Measurements from ENCODE around the gene ACADVL. TPM values are rescaled to one million over a fixed set of nuclear protein-coding genes. Genes with fewer than 3 reads are reported as not detected.

ACADVL gene
- total RNA-seq = 273 and 426 TPM in 2 replicates

GRCh38 chr17:7219812-7220592 lies at the start of gene ACADVL, which contains the start of gene DLG4:
Gene ACADVL, plus strand, starts transcription at chr17:7219938. Its CDS starts 47 bp downstream, at chr17:7219985.
Gene DLG4, minus strand, starts transcription at chr17:7219836.

GRCh38 chr17:7179317-7180254 lies 40.2 kb upstream of the ACADVL start, which contains the start of gene ASGR1:
Gene ASGR1, minus strand, starts transcription at chr17:7179370. Its CDS starts 807 bp downstream, at chr17:7178563.

GRCh38 chr17:7234083-7234951 lies 14.6 kb downstream of the ACADVL start, which contains the start of gene DVL2:
Gene DVL2, minus strand, starts transcription at chr17:7234517. Its CDS starts 255 bp downstream, at chr17:7234262.

GRCh38 chr17:7239091-7240027 lies 19.6 kb downstream of the ACADVL start, which contains the start of gene PHF23:
Gene PHF23, minus strand, starts transcription at chr17:7239457. Its CDS starts 178 bp downstream, at chr17:7239279.

GRCh38 chr17:7241783-7242716 lies 22.3 kb downstream of the ACADVL start, which contains the start of gene GABARAP:
Gene GABARAP, minus strand, starts transcription at chr17:7242449. Its CDS starts 119 bp downstream, at chr17:7242330.

GRCh38 chr17:7251661-7252175 lies 32.0 kb downstream of the ACADVL start, which contains the start of gene CTDNEP1:
Gene CTDNEP1, minus strand, starts transcription at chr17:7251734. Its CDS starts 438 bp downstream, at chr17:7251296.

GRCh38 chr17:7252176-7253043 lies 32.7 kb downstream of the ACADVL start, which contains the start of gene ELP5:
Gene ELP5, plus strand, starts transcription at chr17:7252215. Its CDS starts 336 bp downstream, at chr17:7252551.

GRCh38 chr17:7262192-7262934 lies 42.6 kb downstream of the ACADVL start, which contains the start of gene CLDN7:
Gene CLDN7, minus strand, starts transcription at chr17:7262478. Its CDS starts 435 bp downstream, at chr17:7262043.

Other genes starting within 250 kb of the ACADVL start
- not detected in 2 replicates for gene ALOX12, start 223.9 kb upstream of the ACADVL start, total RNA-seq
- gene RNASEK, start 207.3 kb upstream of the ACADVL start, total RNA-seq = 44.5 and 53.0 TPM in 2 replicates
- 3.4 and 7.3 TPM in 2 replicates for gene BCL6B, start 196.9 kb upstream of the ACADVL start, total RNA-seq
- gene SLC16A13, start 183.9 kb upstream of the ACADVL start, total RNA-seq = 0.12 and 0.13 TPM in 2 replicates
- not detected in 2 replicates for gene SLC16A11, start 175.8 kb upstream of the ACADVL start, total RNA-seq
- gene CLEC10A, start 139.7 kb upstream of the ACADVL start, total RNA-seq = 0.19 TPM in 1 of 2 replicates, not detected in the other
- not detected in 2 replicates for gene ASGR2, start 105.1 kb upstream of the ACADVL start, total RNA-seq
- gene ASGR1, start 40.6 kb upstream of the ACADVL start, total RNA-seq = 0.66 and 0.68 TPM in 2 replicates
- gene DLG4, start 102 bp upstream of the ACADVL start, total RNA-seq = 15.0 and 16.0 TPM in 2 replicates
- gene DVL2, start 14.6 kb downstream of the ACADVL start, total RNA-seq = 69.3 and 76.5 TPM in 2 replicates
- 33.3 and 34.9 TPM in 2 replicates for gene PHF23, start 19.5 kb downstream of the ACADVL start, total RNA-seq
- gene GABARAP, start 22.5 kb downstream of the ACADVL start, total RNA-seq = 172 and 209 TPM in 2 replicates
- 17.6 and 35.4 TPM in 2 replicates for gene CTDNEP1, start 31.8 kb downstream of the ACADVL start, total RNA-seq
- gene ELP5, start 32.3 kb downstream of the ACADVL start, total RNA-seq = 29.7 and 35.6 TPM in 2 replicates
- 3.5 and 8.2 TPM in 2 replicates for gene CLDN7, start 42.5 kb downstream of the ACADVL start, total RNA-seq
- 0.13 and 0.19 TPM in 2 replicates for gene SLC2A4, start 61.8 kb downstream of the ACADVL start, total RNA-seq
- gene YBX2, start 74.7 kb downstream of the ACADVL start, total RNA-seq = not detected in 2 replicates
- 541 and 738 TPM in 2 replicates for gene EIF5A, start 87.7 kb downstream of the ACADVL start, total RNA-seq
- 33.6 and 40.6 TPM in 2 replicates for gene GPS2, start 95.4 kb downstream of the ACADVL start, total RNA-seq
- 14.2 and 18.9 TPM in 2 replicates for gene NEURL4, start 109.4 kb downstream of the ACADVL start, total RNA-seq
- 0.56 and 2.2 TPM in 2 replicates for gene ACAP1, start 116.6 kb downstream of the ACADVL start, total RNA-seq
- 5.8 and 5.9 TPM in 2 replicates for gene KCTD11, start 132.2 kb downstream of the ACADVL start, total RNA-seq
- not detected in 2 replicates for gene TMEM95, start 135.2 kb downstream of the ACADVL start, total RNA-seq
- not detected in 2 replicates for gene TNK1, start 161.2 kb downstream of the ACADVL start, total RNA-seq
- gene PLSCR3, start 174.6 kb downstream of the ACADVL start, total RNA-seq = 18.6 and 25.4 TPM in 2 replicates
- gene TMEM256, start 184.2 kb downstream of the ACADVL start, total RNA-seq = 55.4 and 82.8 TPM in 2 replicates
- 2.5 and 6.7 TPM in 2 replicates for gene NLGN2, start 187.9 kb downstream of the ACADVL start, total RNA-seq
- not detected in 2 replicates for gene SPEM1, start 200.4 kb downstream of the ACADVL start, total RNA-seq
- not detected in 2 replicates for gene SPEM2, start 205.7 kb downstream of the ACADVL start, total RNA-seq
- gene SPEM3, start 208.9 kb downstream of the ACADVL start, total RNA-seq = not detected in 2 replicates
- gene TMEM102, start 215.5 kb downstream of the ACADVL start, total RNA-seq = 2.4 and 3.2 TPM in 2 replicates
- 0.13 and 0.19 TPM in 2 replicates for gene FGF11, start 219.6 kb downstream of the ACADVL start, total RNA-seq
- 6.6 and 7.6 TPM in 2 replicates for gene CHRNB1, start 225.1 kb downstream of the ACADVL start, total RNA-seq

Measured in aortic smooth muscle cell (primary cell).